Osteoblast (primary cell): ENCODE data around the gene RPP40. TPM values are rescaled to one million over a fixed set of nuclear protein-coding genes. Genes with fewer than 3 reads are reported as not detected.
A peak's percentile ranks its signal among the peaks of the same experiment; 100 is the strongest.

Experiments
- DNase-seq: peaks from one replicate; pipeline ENCODE4 v3.0.0; 2011; ENCODE audit warnings: low spot score, mixed read lengths; ENCODE audit not compliant: insufficient read length; ENCODE audit errors: missing footprints
- H2AFZ ChIP-seq: 2 replicates; pipeline ENCODE4 v1.6.0; 2011; ENCODE audit warnings: mild to moderate bottlenecking, low read length
- H3K27ac ChIP-seq: 2 replicates; pipeline ENCODE4 v1.5.1; 2011; ENCODE audit warnings: mild to moderate bottlenecking, low read depth, low read length, moderate library complexity
- H3K27me3 ChIP-seq: 2 replicates; pipeline ENCODE4 v1.6.0; 2012; ENCODE audit warnings: mild to moderate bottlenecking, control low read depth, inconsistent platforms, low read length, moderate library complexity; ENCODE audit not compliant: insufficient read depth
- H3K36me3 ChIP-seq: 2 replicates; pipeline ENCODE4 v1.5.1; 2011; ENCODE audit warnings: mild to moderate bottlenecking, low read length, control low read depth, moderate library complexity; ENCODE audit not compliant: insufficient read depth
- H3K4me1 ChIP-seq: 2 replicates; pipeline ENCODE4 v1.5.1; 2011; ENCODE audit warnings: mild to moderate bottlenecking, low read length, control low read depth, moderate library complexity; ENCODE audit not compliant: insufficient read depth
- H3K4me2 ChIP-seq: 2 replicates; pipeline ENCODE4 v1.6.0; 2011; ENCODE audit warnings: mild to moderate bottlenecking, low read length; ENCODE audit not compliant: insufficient read depth
- H3K4me3 ChIP-seq: fragments of 200-600 bp; sonication (generic); 3 replicates; pipeline ENCODE4 v1.5.1; 2012; ENCODE audit warnings: mild to moderate bottlenecking, low read length, inconsistent platforms; ENCODE audit not compliant: insufficient read depth
- H3K79me2 ChIP-seq: 2 replicates; pipeline ENCODE4 v1.6.0; 2012; ENCODE audit warnings: mild to moderate bottlenecking, low read length, control low read depth, inconsistent platforms; ENCODE audit not compliant: insufficient read depth
- H3K9me3 ChIP-seq: 2 replicates; pipeline ENCODE4 v1.5.1; 2011; ENCODE audit warnings: low read depth, low read length, control low read depth
- H4K20me1 ChIP-seq: 2 replicates; pipeline ENCODE4 v1.6.0; 2012; ENCODE audit warnings: mild to moderate bottlenecking, low read length, control low read depth; ENCODE audit not compliant: insufficient read depth
- CTCF ChIP-seq: IDR thresholded peaks from 2 replicates; pipeline ENCODE4 v1.5.1; 2011; ENCODE audit warnings: mild to moderate bottlenecking, low read depth, low read length, moderate library complexity; ENCODE audit errors: extremely low read depth
- total RNA-seq: library from RNA; depleted of rRNA; stranded (reverse); fragments of >200 nt; gene quantifications from 2 replicates; pipeline ENCODE4 v1.2.3, GENCODE V29; 2012

RPP40 gene
- total RNA-seq, 1 donor: 8.3 TPM

GRCh38 chr6:4967301-4968030 lies 36.4 kb downstream of the RPP40 start:
- peak; percentile 13 for DNase-seq
- Histone ChIP-seq H2AFZ (no peak overlapping the region), H3K9me3 (no peaks in the 10 kb centered on the region), H3K36me3 (no peaks in the 10 kb centered on the region), H4K20me1 (no peaks in the 10 kb centered on the region), H3K4me1 (no peaks in the 10 kb centered on the region), H3K79me2 (no peaks in the 10 kb centered on the region), H3K4me3 (no peak overlapping the region), H3K4me2 (no peak overlapping the region), H3K27ac (no peak overlapping the region), H3K27me3 (peaks cover 8% of the 10 kb centered on the region)
- TF ChIP-seq CTCF: no peak

- Histone ChIP-seq H3K4me3 (no peak overlapping the region), H3K9me3 (no peaks in the 10 kb centered on the region), H3K27me3 (peaks cover 9% of the 10 kb centered on the region), H3K27ac (no peak overlapping the region), H2AFZ (no peak overlapping the region), H3K79me2 (no peaks in the 10 kb centered on the region), H3K4me2 (no peak overlapping the region), H3K36me3 (no peaks in the 10 kb centered on the region), H4K20me1 (no peaks in the 10 kb centered on the region), H3K4me1 (no peaks in the 10 kb centered on the region)
- no peak for TF ChIP-seq CTCF
- no peak for DNase-seq
These were observed 38.1 kb downstream of the RPP40 start for GRCh38 chr6:4965562-4966389.

GRCh38 chr6:4964675-4965561 lies 38.9 kb downstream of the RPP40 start:
- DNase-seq: peak; percentile 30
- H3K36me3 ChIP-seq: no peaks in the 10 kb centered on the region
- no peaks in the 10 kb centered on the region for H3K79me2 ChIP-seq
- no peaks in the 10 kb centered on the region for H4K20me1 ChIP-seq
- no peak overlapping the region for H3K4me3 ChIP-seq
- no peak overlapping the region for H2AFZ ChIP-seq
- no peak overlapping the region for H3K4me2 ChIP-seq
- peaks cover 3% of the 10 kb centered on the region for H3K27me3 ChIP-seq
- no peaks in the 10 kb centered on the region for H3K4me1 ChIP-seq
- no peaks in the 10 kb centered on the region for H3K9me3 ChIP-seq
- no peak overlapping the region for H3K27ac ChIP-seq
- TF ChIP-seq CTCF: no peak
